GM12878 (cell line): ENCODE measurements around the gene PRAMEF7.
"Not testable (repeated sequence)": the region's sequence is repeated elsewhere in the genome, so short reads cannot be mapped to it uniquely, and the experiment has no call there.

Experiments
- BRCA1 ChIP-seq: IDR thresholded peaks from 2 replicates; pipeline ENCODE4 v1.6.1; 2011; ENCODE audit warnings: low read depth, low read length, improper control_type of control experiment
- EED ChIP-seq: sonication (generic); IDR thresholded peaks from 2 replicates; pipeline ENCODE4 v1.6.1; 2016; ENCODE audit warnings: antibody characterized with exemption, low read depth
- FOXK2 ChIP-seq: fragments of 450-650 bp; IDR thresholded peaks from 2 replicates; pipeline ENCODE4 v1.6.1; 2017; ENCODE audit warnings: mild to moderate bottlenecking, moderate library complexity
- MXI1 ChIP-seq: fragments of 150-350 bp; IDR thresholded peaks from 2 replicates; pipeline ENCODE4 v1.6.1; 2011; ENCODE audit warnings: low read depth, mild to moderate bottlenecking, inconsistent platforms, low read length, improper control_type of control experiment
- POLR2A ChIP-seq: IDR thresholded peaks from 2 replicates; pipeline ENCODE4 v1.6.1; 2011; ENCODE audit warnings: low read depth, mild to moderate bottlenecking, low read length
- SIN3A ChIP-seq: IDR thresholded peaks from 2 replicates; pipeline ENCODE4 v1.6.1; 2012; ENCODE audit warnings: low read depth, low read length, improper control_type of control experiment
- SMARCA5 ChIP-seq: fragments of 450-650 bp; IDR thresholded peaks from 2 replicates; pipeline ENCODE4 v1.6.1; 2017; ENCODE audit warnings: mild to moderate bottlenecking
- SUZ12 ChIP-seq: fragments of 200-600 bp; sonication (generic); IDR thresholded peaks from one replicate; pipeline ENCODE4 v1.6.1; 2018; ENCODE audit warnings: antibody characterized with exemption, mild to moderate bottlenecking; ENCODE audit not compliant: unreplicated experiment
- TF ChIP-seq, protein P1 (sequence below), 3 experiments: IDR thresholded peaks in 2 of 3; conservative IDR thresholded peaks in 1 of 3; 2 replicates each; pipeline ENCODE4 v1.5.1; 2011; ENCODE audit warnings: low read depth in 3 of 3, low read length in 3 of 3, mild to moderate bottlenecking in 3 of 3, control low read depth in 2 of 3, moderate library complexity in 2 of 3, inconsistent platforms in 1 of 3, mixed read lengths in 1 of 3; ENCODE audit not compliant: control insufficient read depth in 2 of 3, insufficient read depth in 1 of 3; ENCODE audit errors: extremely low read depth in 1 of 3
- TF ChIP-seq, protein P2 (sequence below): fragments of 450-650 bp; IDR thresholded peaks from 2 replicates; pipeline ENCODE4 v1.6.1; 2017; ENCODE audit warnings: antibody characterized with exemption, mild to moderate bottlenecking, moderate library complexity
- TF ChIP-seq, protein P3 (sequence below): IDR thresholded peaks from 2 replicates; pipeline ENCODE4 v1.6.1; 2011; ENCODE audit warnings: low read depth, low read length, improper control_type of control experiment, borderline replicate concordance
- TF ChIP-seq, protein P4 (sequence below): fragments of 450-650 bp; IDR thresholded peaks from 2 replicates; pipeline ENCODE4 v1.6.1; 2014; ENCODE audit warnings: mild to moderate bottlenecking

DNA sequence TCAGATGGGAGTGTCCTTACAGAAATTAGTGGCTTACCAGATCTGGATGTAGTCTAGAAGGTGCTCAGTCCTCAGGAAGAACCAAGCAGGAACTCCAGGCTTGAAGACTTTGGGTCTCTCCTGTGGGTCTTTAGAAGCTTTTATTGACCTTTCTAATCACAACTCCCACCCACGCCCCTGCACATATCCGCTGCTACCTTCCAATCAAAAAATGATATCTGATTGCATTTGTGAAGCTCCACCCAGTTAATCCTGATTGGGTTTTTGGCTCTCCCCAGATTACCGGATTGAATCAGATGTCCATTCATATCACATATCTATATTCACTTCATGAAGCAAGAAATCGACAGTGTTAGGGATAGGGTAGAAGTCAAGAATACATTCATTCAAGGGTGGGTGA, 31.1 kb downstream of the PRAMEF7 start, which contains the start of gene PRAMEF6:
- TF ChIP-seq, protein P1, sequence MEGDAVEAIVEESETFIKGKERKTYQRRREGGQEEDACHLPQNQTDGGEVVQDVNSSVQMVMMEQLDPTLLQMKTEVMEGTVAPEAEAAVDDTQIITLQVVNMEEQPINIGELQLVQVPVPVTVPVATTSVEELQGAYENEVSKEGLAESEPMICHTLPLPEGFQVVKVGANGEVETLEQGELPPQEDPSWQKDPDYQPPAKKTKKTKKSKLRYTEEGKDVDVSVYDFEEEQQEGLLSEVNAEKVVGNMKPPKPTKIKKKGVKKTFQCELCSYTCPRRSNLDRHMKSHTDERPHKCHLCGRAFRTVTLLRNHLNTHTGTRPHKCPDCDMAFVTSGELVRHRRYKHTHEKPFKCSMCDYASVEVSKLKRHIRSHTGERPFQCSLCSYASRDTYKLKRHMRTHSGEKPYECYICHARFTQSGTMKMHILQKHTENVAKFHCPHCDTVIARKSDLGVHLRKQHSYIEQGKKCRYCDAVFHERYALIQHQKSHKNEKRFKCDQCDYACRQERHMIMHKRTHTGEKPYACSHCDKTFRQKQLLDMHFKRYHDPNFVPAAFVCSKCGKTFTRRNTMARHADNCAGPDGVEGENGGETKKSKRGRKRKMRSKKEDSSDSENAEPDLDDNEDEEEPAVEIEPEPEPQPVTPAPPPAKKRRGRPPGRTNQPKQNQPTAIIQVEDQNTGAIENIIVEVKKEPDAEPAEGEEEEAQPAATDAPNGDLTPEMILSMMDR (IDR thresholded peaks at IDR 0.05 in 2 of 3, conservative IDR thresholded peaks at IDR 0.05 in 1 of 3; ENCODE audit: control insufficient read depth in 2 of 3, extremely low read depth in 1 of 3, insufficient read depth in 1 of 3, low read depth in 3 of 3, low read length in 3 of 3): not testable (repeated sequence)
- TF ChIP-seq, protein P2, sequence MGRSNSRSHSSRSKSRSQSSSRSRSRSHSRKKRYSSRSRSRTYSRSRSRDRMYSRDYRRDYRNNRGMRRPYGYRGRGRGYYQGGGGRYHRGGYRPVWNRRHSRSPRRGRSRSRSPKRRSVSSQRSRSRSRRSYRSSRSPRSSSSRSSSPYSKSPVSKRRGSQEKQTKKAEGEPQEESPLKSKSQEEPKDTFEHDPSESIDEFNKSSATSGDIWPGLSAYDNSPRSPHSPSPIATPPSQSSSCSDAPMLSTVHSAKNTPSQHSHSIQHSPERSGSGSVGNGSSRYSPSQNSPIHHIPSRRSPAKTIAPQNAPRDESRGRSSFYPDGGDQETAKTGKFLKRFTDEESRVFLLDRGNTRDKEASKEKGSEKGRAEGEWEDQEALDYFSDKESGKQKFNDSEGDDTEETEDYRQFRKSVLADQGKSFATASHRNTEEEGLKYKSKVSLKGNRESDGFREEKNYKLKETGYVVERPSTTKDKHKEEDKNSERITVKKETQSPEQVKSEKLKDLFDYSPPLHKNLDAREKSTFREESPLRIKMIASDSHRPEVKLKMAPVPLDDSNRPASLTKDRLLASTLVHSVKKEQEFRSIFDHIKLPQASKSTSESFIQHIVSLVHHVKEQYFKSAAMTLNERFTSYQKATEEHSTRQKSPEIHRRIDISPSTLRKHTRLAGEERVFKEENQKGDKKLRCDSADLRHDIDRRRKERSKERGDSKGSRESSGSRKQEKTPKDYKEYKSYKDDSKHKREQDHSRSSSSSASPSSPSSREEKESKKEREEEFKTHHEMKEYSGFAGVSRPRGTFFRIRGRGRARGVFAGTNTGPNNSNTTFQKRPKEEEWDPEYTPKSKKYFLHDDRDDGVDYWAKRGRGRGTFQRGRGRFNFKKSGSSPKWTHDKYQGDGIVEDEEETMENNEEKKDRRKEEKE: not testable (repeated sequence)
- not testable (repeated sequence) for TF ChIP-seq SUZ12, FOXK2, SMARCA5, MXI1, BRCA1, EED, POLR2A, SIN3A
- TF ChIP-seq, protein P3, sequence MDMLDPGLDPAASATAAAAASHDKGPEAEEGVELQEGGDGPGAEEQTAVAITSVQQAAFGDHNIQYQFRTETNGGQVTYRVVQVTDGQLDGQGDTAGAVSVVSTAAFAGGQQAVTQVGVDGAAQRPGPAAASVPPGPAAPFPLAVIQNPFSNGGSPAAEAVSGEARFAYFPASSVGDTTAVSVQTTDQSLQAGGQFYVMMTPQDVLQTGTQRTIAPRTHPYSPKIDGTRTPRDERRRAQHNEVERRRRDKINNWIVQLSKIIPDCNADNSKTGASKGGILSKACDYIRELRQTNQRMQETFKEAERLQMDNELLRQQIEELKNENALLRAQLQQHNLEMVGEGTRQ: not testable (repeated sequence)
- TF ChIP-seq, protein P4, sequence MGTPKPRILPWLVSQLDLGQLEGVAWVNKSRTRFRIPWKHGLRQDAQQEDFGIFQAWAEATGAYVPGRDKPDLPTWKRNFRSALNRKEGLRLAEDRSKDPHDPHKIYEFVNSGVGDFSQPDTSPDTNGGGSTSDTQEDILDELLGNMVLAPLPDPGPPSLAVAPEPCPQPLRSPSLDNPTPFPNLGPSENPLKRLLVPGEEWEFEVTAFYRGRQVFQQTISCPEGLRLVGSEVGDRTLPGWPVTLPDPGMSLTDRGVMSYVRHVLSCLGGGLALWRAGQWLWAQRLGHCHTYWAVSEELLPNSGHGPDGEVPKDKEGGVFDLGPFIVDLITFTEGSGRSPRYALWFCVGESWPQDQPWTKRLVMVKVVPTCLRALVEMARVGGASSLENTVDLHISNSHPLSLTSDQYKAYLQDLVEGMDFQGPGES: not testable (repeated sequence)
